B cell (primary cell): ENCODE results near the gene SACM1L. TPM values are rescaled to one million over a fixed set of nuclear protein-coding genes. Genes with fewer than 3 reads are reported as not detected.

Experiments used
- ATAC-seq: fragments of 200-7000 bp; cut with Tn5 transposase; one replicate; pipeline ENCODE4 v1.10.0; 2021; ENCODE audit warnings: low read depth, mild to moderate bottlenecking, moderate number of reproducible peaks, moderate library complexity
- CTCF ChIA-PET: fragments of 350-600 bp; sonication (Branson Sonifier 250); formaldehyde crosslinking; loops from one replicate; lab custom pipeline; 2021; ENCODE audit warnings: antibody characterized with exemption, inconsistent platforms; lab: Charles Lee
- POLR2A ChIA-PET: fragments of 350-600 bp; sonication (Branson Sonifier 250); formaldehyde crosslinking; loops from one replicate; lab custom pipeline; 2021; ENCODE audit warnings: antibody characterized with exemption; lab: Charles Lee
- DNase-seq: peaks from one replicate; pipeline ENCODE4 v3.0.0; 2013
- H2AFZ ChIP-seq: 2 replicates; pipeline ENCODE4 v1.6.1; 2012; ENCODE audit warnings: mild to moderate bottlenecking, low read depth, low read length; ENCODE audit not compliant: insufficient read depth, poor library complexity, severe bottlenecking
- H3K27ac ChIP-seq, 2 donors: 1 replicate in 1 of 2; 2 replicates in 1 of 2; pipeline ENCODE4 v1.5.1; 2012 to 2013; ENCODE audit warnings: low read length in 2 of 2, mild to moderate bottlenecking in 2 of 2, moderate library complexity in 1 of 2
- H3K27me3 ChIP-seq, 4 experiments: fragments of 200-600 bp in 1 of 4; sonication (generic) in 1 of 4; replicated peaks in 1 of 4; 1 replicate in 2 of 4; 2 replicates in 2 of 4; pipeline versions ENCODE4 v1.6.1 to v1.7.0; 2013 to 2016; ENCODE audit warnings: low read length in 3 of 4, mild to moderate bottlenecking in 2 of 4, mixed read lengths in 1 of 4, moderate library complexity in 1 of 4; ENCODE audit not compliant: insufficient read depth in 4 of 4, control insufficient read depth in 3 of 4; ENCODE audit errors: control extremely low read depth in 1 of 4
- H3K36me3 ChIP-seq, 2 experiments: replicated peaks in 1 of 2; 1 replicate in 1 of 2; 2 replicates in 1 of 2; pipeline versions ENCODE4 v1.6.1 to v1.7.1; 2013; ENCODE audit warnings: low read length in 1 of 2; ENCODE audit not compliant: insufficient read depth in 2 of 2, control insufficient read depth in 1 of 2; ENCODE audit errors: control extremely low read depth in 1 of 2, extremely low read depth in 1 of 2
- H3K4me1 ChIP-seq, 2 donors: fragments of 200-600 bp in 1 of 2; sonication (generic) in 1 of 2; 1 replicate in 1 of 2; 2 replicates in 1 of 2; pipeline versions ENCODE4 v1.5.1 to v1.6.1; 2013 to 2017; ENCODE audit warnings: low read length in 2 of 2; ENCODE audit not compliant: control insufficient read depth in 2 of 2, insufficient read depth in 2 of 2
- H3K4me2 ChIP-seq: replicated peaks from 2 replicates; pipeline ENCODE3; 2012; ENCODE audit warnings: mild to moderate bottlenecking, low read depth, low read length; ENCODE audit not compliant: poor library complexity, severe bottlenecking
- H3K4me3 ChIP-seq, 5 experiments: fragments of 200-600 bp in 1 of 5; sonication (generic) in 1 of 5; 1 replicate in 3 of 5; 2 replicates in 2 of 5; pipeline versions ENCODE4 v1.5.1 to v1.7.0; 2011 to 2016; ENCODE audit warnings: low read length in 4 of 5, mild to moderate bottlenecking in 4 of 5, low read depth in 2 of 5, control low read depth in 1 of 5, moderate library complexity in 1 of 5; ENCODE audit not compliant: insufficient read depth in 1 of 5; ENCODE audit errors: control extremely low read depth in 1 of 5, extremely low read depth in 1 of 5
- H3K79me2 ChIP-seq: fragments of 200-600 bp; sonication (generic); one replicate; pipeline ENCODE4 v1.6.0; 2016; ENCODE audit warnings: low read length; ENCODE audit not compliant: control insufficient read depth, insufficient read depth
- H3K9ac ChIP-seq: fragments of 200-600 bp; sonication (generic); 2 replicates; pipeline ENCODE4 v1.6.1; 2017; ENCODE audit warnings: mild to moderate bottlenecking, low read length, moderate library complexity
- H3K9me3 ChIP-seq, 3 donors: one replicate each; pipeline versions ENCODE4 v1.6.1 to v1.7.1; 2013; ENCODE audit warnings: low read length in 2 of 3; ENCODE audit not compliant: control insufficient read depth in 2 of 3, insufficient read depth in 1 of 3; ENCODE audit errors: control extremely low read depth in 1 of 3
- H4K20me1 ChIP-seq: 2 replicates; pipeline ENCODE4 v1.6.0; 2012; ENCODE audit warnings: mild to moderate bottlenecking, low read length; ENCODE audit not compliant: insufficient read depth, control insufficient read depth, poor library complexity, severe bottlenecking
- H3K27ac Mint-ChIP-seq: one replicate; pipeline ENCODE4 v1.8.0; 2021; ENCODE audit warnings: mixed read lengths
- H3K27me3 Mint-ChIP-seq: one replicate; pipeline ENCODE4 v1.8.0; 2021; ENCODE audit warnings: mixed read lengths
- H3K4me1 Mint-ChIP-seq: one replicate; pipeline ENCODE4 v1.8.0; 2021; ENCODE audit warnings: mixed read lengths
- H3K4me3 Mint-ChIP-seq: one replicate; pipeline ENCODE4 v1.8.0; 2021; ENCODE audit warnings: mixed read lengths
- H3K9me3 Mint-ChIP-seq: one replicate; pipeline ENCODE4 v1.8.0; 2022; ENCODE audit warnings: mixed read lengths; ENCODE audit not compliant: insufficient read depth
- EZH2 ChIP-seq: IDR thresholded peaks from 2 replicates; pipeline ENCODE4 v1.6.1; 2012; ENCODE audit warnings: borderline replicate concordance, low read depth, mild to moderate bottlenecking, moderate library complexity, low read length; ENCODE audit not compliant: insufficient read depth, poor library complexity, severe bottlenecking
- WGBS: methylation state at CpG from one replicate; pipeline ENCODE4 v1.1.5; 2013; ENCODE audit warnings: missing lambda C conversion rate; ENCODE audit not compliant: insufficient coverage; 5-methylcytosine and 5-hydroxymethylcytosine counted together
- intact Hi-C: fragments of 100-400 bp; cut with micrococcal nuclease; formaldehyde crosslinking; loops from one replicate; pipeline ENCODE4 v1.10.0; 2022
- polyA plus RNA-seq: library from polyadenylated mRNA; depleted of rRNA; stranded (reverse); fragments of >200 nt; gene quantifications from 2 replicates; pipeline ENCODE4 v1.2.3, GENCODE V29; 2012
- total RNA-seq, 2 donors: library from RNA; stranded (reverse); fragments of 120-200 nt in 1 of 2; gene quantifications; 1 replicate in 1 of 2; 2 replicates in 1 of 2; pipeline versions ENCODE4 v1.2.3 to v1.2.4, GENCODE V29; 2013 to 2022
- TF ChIP-seq, protein P1 (sequence below): fragments of 200-600 bp; IDR thresholded peaks from one replicate; pipeline ENCODE4 v1.8.0; 2022; ENCODE audit warnings: antibody characterized with exemption, mild to moderate bottlenecking

The SACM1L gene
- total and polyA plus RNA-seq, 2 donors (not counting 1 experiment from before 2014, with no cell fraction given), result 20.7 to 85.7 TPM

DNA sequence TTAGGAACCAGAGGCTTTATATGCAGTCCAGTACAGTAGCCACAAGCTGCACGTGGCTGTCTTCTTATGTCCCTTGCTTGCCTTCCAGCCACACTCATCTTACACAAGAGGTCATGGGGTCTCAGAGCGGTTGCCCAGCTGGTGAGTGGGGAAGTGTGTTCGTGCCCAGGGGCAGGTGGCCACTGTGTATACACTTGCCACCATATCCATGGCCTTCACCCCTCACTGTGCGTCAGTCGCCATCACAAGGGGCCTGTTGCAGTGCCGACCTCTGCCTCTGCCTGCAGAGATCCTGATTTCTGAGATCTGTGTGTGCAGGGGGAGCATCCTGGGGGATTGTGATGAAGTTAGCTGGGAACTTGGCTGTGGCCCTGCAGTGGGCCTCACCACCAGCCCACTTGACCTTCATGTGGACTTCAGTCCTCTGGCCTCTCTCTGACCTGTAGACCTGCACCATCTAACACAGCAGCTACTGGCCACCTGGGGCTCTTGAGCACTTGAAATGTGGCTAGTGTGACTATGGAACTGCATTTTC, 43.1 kb upstream of the SACM1L start:
- H3K36me3 ChIP-seq, result peaks cover 0 to 41% of the 10 kb centered on the region in 2 experiments
- H3K4me3 ChIP-seq, result no peak overlapping the region
- peaks cover 0 to 12% (median 4%) of the 10 kb centered on the region in 3 donors for H3K9me3 ChIP-seq
- TF ChIP-seq, protein P1, sequence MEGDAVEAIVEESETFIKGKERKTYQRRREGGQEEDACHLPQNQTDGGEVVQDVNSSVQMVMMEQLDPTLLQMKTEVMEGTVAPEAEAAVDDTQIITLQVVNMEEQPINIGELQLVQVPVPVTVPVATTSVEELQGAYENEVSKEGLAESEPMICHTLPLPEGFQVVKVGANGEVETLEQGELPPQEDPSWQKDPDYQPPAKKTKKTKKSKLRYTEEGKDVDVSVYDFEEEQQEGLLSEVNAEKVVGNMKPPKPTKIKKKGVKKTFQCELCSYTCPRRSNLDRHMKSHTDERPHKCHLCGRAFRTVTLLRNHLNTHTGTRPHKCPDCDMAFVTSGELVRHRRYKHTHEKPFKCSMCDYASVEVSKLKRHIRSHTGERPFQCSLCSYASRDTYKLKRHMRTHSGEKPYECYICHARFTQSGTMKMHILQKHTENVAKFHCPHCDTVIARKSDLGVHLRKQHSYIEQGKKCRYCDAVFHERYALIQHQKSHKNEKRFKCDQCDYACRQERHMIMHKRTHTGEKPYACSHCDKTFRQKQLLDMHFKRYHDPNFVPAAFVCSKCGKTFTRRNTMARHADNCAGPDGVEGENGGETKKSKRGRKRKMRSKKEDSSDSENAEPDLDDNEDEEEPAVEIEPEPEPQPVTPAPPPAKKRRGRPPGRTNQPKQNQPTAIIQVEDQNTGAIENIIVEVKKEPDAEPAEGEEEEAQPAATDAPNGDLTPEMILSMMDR, result no peak
- TF ChIP-seq EZH2, result no peak
- no peaks in the 10 kb centered on the region for H3K27me3 Mint-ChIP-seq
- ChIA-PET CTCF (interaction anchor here (0.7 to 2.7 kb wide), 3 partner anchors 10 to 15 kb away, joined by 3 to 21 read pairs (median 6); no protein-coding TSS in a partner anchor), POLR2A (no interaction called here)
- WGBS, result 100% methylated on average over 3 of the region's 6 CpGs
- ATAC-seq, result no peak
- no peak overlapping the region for H3K4me3 Mint-ChIP-seq
- peaks cover 65% of the 10 kb centered on the region for H4K20me1 ChIP-seq
- H3K9ac ChIP-seq, result no peak overlapping the region
- no peak overlapping the region for H3K4me2 ChIP-seq
- H3K27ac Mint-ChIP-seq, result peak overlapping the region; percentile 38
- H3K9me3 Mint-ChIP-seq, result peaks cover 11% of the 10 kb centered on the region
- H3K4me1 Mint-ChIP-seq, result peaks cover 45% of the 10 kb centered on the region
- DNase-seq, result no peak
- H3K27ac ChIP-seq, result no peak overlapping the region
- no peak overlapping the region for H2AFZ ChIP-seq
- peaks cover 90% of the 10 kb centered on the region for H3K79me2 ChIP-seq
- no peaks in the 10 kb centered on the region for H3K27me3 ChIP-seq
- intact Hi-C loops, result no loop called here
- H3K4me1 ChIP-seq, result no peaks in the 10 kb centered on the region

DNA sequence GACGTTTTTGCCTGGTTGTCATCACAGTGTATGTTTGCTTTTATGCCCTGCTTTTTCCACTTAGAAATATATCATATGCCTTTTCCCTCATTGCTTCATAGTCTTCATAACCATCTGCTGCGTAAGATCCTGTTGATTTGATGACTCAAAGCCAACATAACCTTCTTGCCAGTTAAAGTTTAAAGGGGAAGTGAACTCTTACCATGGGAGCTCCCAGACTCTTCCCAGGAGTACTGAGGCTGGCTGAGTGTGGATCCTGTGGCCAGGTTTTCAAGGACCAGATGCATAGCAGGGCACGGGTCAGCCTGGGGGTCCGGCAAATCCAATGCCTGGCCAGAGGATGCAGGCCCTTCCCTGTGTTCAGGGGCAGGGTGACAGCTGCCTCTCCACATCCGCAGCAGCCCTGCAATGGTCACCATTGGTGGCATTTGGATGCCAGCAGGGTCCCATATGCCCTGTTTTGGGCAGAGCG, 42.0 kb upstream of the SACM1L start:
- Histone ChIP-seq H3K79me2 (peaks cover 92% of the 10 kb centered on the region), H3K4me3 (no peak overlapping the region), H3K9ac (no peak overlapping the region), H4K20me1 (peaks cover 60% of the 10 kb centered on the region), H3K27ac (no peak overlapping the region), H3K27me3 (no peaks in the 10 kb centered on the region), H3K9me3 (peaks cover 0 to 12% (median 4%) of the 10 kb centered on the region in 3 donors), H3K4me1 (peaks cover 0 to 1% of the 10 kb centered on the region in 2 donors), H2AFZ (no peak overlapping the region), H3K36me3 (peaks cover 0 to 34% of the 10 kb centered on the region in 2 experiments), H3K4me2 (no peak overlapping the region)
- Mint-ChIP-seq H3K27me3 (no peaks in the 10 kb centered on the region), H3K27ac (peak overlapping the region; percentile 0), H3K9me3 (peaks cover 11% of the 10 kb centered on the region), H3K4me1 (peaks cover 45% of the 10 kb centered on the region), H3K4me3 (no peak overlapping the region)
- ATAC-seq, result no peak
- ChIA-PET CTCF (no interaction called here), POLR2A (no interaction called here)
- 86% methylated on average over 5 of the region's 6 CpGs for WGBS
- TF ChIP-seq, protein P1, result no peak
- no peak for TF ChIP-seq EZH2
- DNase-seq, result no peak
- intact Hi-C loops, result no loop called here
